ENCODE results near the gene TFAP2E. TPM values are rescaled to one million over a fixed set of nuclear protein-coding genes. Genes with fewer than 3 reads are reported as not detected.
"Not testable (repeated sequence)": the region's sequence is repeated elsewhere in the genome, so short reads cannot be mapped to it uniquely, and the experiment has no call there.

The TFAP2E gene
- total RNA-seq, 1 experiment from 2014 or later, result 0.26 TPM

GRCh38 chr1:35564037-35564883 lies 8.9 kb upstream of the TFAP2E start:
- no peaks in the 10 kb centered on the region for H3K27me3 ChIP-seq
- H3K4me3 ChIP-seq, result no peak overlapping the region
- H3K9me3 ChIP-seq, result no peaks in the 10 kb centered on the region
- peaks cover 50% of the 10 kb centered on the region for H3K36me3 ChIP-seq
- peak; percentile 68 for DNase-seq

DNA sequence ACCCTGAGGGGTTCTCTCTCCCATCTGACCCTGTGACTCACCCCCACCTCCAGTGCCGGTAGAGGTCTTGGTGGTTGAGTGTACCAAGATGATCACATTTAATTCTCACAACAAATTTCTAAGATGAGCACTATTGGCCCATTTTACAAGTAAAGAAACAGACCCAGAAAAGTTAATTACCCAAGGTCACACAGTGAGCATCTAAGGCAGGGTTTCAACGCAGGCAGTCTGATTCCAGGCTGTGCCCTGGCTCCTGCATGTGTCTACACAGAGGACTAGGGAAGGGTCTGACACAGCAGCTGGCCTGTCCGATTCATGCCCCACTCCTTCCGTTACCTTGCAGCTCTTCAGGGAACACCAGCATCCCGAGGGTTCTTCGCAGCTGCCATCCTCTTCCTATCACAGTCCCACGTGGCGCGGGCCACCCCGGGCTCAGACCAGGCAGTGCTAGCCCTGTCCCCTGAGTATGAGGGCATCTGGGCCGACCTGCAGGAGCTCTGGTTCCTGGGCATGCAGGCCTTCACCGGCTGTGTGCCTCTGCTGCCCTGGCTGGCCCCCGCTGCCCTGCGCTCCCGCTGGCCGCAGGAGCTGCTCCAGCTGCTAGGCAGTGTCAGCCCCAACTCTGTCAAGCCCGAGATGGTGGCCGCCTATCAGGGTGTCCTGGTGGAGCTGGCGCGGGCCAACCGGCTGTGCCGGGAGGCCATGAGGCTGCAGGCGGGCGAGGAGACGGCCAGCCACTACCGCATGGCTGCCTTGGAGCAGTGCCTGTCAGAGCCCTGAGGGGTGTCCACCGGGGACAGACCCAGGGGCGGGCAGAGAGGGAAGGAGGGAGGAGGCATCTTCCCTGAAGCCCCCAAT lies 8.0 kb upstream of the TFAP2E start:
- DNase-seq, result no peak
- Histone ChIP-seq H3K27me3 (no peaks in the 10 kb centered on the region), H3K36me3 (peaks cover 50% of the 10 kb centered on the region), H3K9me3 (no peaks in the 10 kb centered on the region), H3K4me3 (no peak overlapping the region)

- Histone ChIP-seq H3K27me3 (no peaks in the 10 kb centered on the region), H3K36me3 (peaks cover 44% of the 10 kb centered on the region), H3K9me3 (no peaks in the 10 kb centered on the region), H3K4me3 (no peak overlapping the region)
- DNase-seq, result no peak
Measured at GRCh38 chr1:35565742-35566133, 7.4 kb upstream of the TFAP2E start.

- peaks cover 20% of the 10 kb centered on the region for H3K36me3 ChIP-seq
- H3K9me3 ChIP-seq, result no peaks in the 10 kb centered on the region
- DNase-seq, result no peak
- no peak overlapping the region for H3K4me3 ChIP-seq
- no peaks in the 10 kb centered on the region for H3K27me3 ChIP-seq
Measured at GRCh38 chr1:35567947-35568558, 5.1 kb upstream of the TFAP2E start.

GRCh38 chr1:35568975-35569395 lies 4.1 kb upstream of the TFAP2E start:
- peak; percentile 45 for DNase-seq
- Histone ChIP-seq H3K27me3 (no peaks in the 10 kb centered on the region), H3K4me3 (no peak overlapping the region), H3K9me3 (no peaks in the 10 kb centered on the region), H3K36me3 (peaks cover 12% of the 10 kb centered on the region)

- H3K9me3 ChIP-seq, result no peaks in the 10 kb centered on the region
- peaks cover 5% of the 10 kb centered on the region for H3K36me3 ChIP-seq
- H3K27me3 ChIP-seq, result no peaks in the 10 kb centered on the region
- DNase-seq, result peak; percentile 26
- H3K4me3 ChIP-seq, result no peak overlapping the region
Measured at GRCh38 chr1:35569936-35570335, 3.2 kb upstream of the TFAP2E start.

- no peaks in the 10 kb centered on the region for H3K9me3 ChIP-seq
- H3K4me3 ChIP-seq, result no peak overlapping the region
- H3K36me3 ChIP-seq, result peaks cover 3% of the 10 kb centered on the region; the same call in 1 of the 2 replicates
- no peak for DNase-seq
- H3K27me3 ChIP-seq, result no peaks in the 10 kb centered on the region
Measured at GRCh38 chr1:35570589-35571137, 2.5 kb upstream of the TFAP2E start.

- no peaks in the 10 kb centered on the region for H3K27me3 ChIP-seq
- H3K36me3 ChIP-seq, result peaks cover 3% of the 10 kb centered on the region; the same call in 1 of the 2 replicates
- no peak overlapping the region for H3K4me3 ChIP-seq
- H3K9me3 ChIP-seq, result no peaks in the 10 kb centered on the region
- DNase-seq, result no peak
Measured at GRCh38 chr1:35571263-35571662, 1.9 kb upstream of the TFAP2E start.

- DNase-seq, result no peak
- H3K9me3 ChIP-seq, result no peaks in the 10 kb centered on the region
- H3K4me3 ChIP-seq, result no peak overlapping the region
- H3K27me3 ChIP-seq, result no peaks in the 10 kb centered on the region
- H3K36me3 ChIP-seq, result no peaks in the 10 kb centered on the region
Measured at GRCh38 chr1:35572296-35572695, 818 bp upstream of the TFAP2E start.

GRCh38 chr1:35574125-35574654 lies 1.1 kb downstream of the TFAP2E start:
- Histone ChIP-seq H3K4me3 (no peak overlapping the region), H3K27me3 (no peaks in the 10 kb centered on the region)

DNA sequence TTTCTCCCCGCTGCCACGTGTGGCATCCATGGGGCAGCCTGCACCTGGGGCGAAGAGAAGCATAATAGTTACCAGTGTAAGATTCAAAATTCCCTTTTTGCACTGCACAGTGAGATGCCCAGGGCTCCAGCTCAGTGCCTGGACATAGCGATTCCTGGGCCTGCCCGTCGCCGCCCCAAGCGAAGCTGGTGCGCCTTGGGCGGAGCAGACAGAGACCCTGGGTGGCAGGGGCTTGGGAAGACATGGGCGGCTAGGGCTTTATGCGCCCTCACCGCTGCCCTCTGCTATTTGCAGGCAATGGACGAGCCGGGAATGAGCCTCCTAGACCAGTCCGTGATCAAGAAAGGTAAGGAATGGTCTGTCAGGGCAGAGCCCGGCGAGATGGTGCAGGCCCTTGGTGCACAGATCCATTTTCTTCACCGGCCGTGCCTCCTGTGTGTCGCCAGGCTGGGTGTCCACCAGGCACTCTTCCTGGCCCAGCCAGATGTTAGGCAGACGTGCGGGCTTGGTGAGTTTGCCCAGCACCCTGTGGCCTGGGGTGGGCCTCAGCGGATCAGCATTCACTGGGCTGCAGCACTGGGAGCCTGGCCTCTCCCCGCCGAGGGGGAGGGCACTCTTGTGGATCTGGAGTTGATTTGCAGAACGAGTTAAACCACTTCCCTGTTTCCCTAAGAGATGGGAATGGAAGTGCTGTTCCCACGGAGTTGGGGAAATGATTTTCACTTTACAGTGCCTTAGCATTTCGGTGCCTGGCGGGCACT lies 1.7 kb downstream of the TFAP2E start:
- Histone ChIP-seq H3K27me3 (no peaks in the 10 kb centered on the region), H3K9me3 (no peaks in the 10 kb centered on the region), H3K36me3 (no peaks in the 10 kb centered on the region), H3K4me3 (no peak overlapping the region)
- DNase-seq, result no peak

More at GRCh38 chr1:35574125-35574654, 1.1 kb downstream of the TFAP2E start:
- no peak for DNase-seq
- Histone ChIP-seq H3K9me3 (no peaks in the 10 kb centered on the region), H3K36me3 (no peaks in the 10 kb centered on the region)

- Histone ChIP-seq H3K9me3 (no peaks in the 10 kb centered on the region), H3K4me3 (no peak overlapping the region), H3K36me3 (no peaks in the 10 kb centered on the region), H3K27me3 (no peaks in the 10 kb centered on the region)
- DNase-seq, result no peak
Measured at GRCh38 chr1:35575416-35575958, 2.4 kb downstream of the TFAP2E start.

GRCh38 chr1:35576061-35576765 lies 3.1 kb downstream of the TFAP2E start:
- no peak for DNase-seq
- no peaks in the 10 kb centered on the region for H3K36me3 ChIP-seq
- no peaks in the 10 kb centered on the region for H3K27me3 ChIP-seq
- no peaks in the 10 kb centered on the region for H3K9me3 ChIP-seq
- no peak overlapping the region for H3K4me3 ChIP-seq

- not testable (repeated sequence) for H3K36me3 ChIP-seq, DNase-seq, H3K4me3 ChIP-seq, H3K9me3 ChIP-seq, H3K27me3 ChIP-seq
Measured at GRCh38 chr1:35576766-35577070, 3.6 kb downstream of the TFAP2E start.

Measured in MG63 (cell line).